DND-41 (cell line): Measurements from ENCODE around the gene DNAJC5.

Source experiments
- CTCF ChIP-seq: IDR thresholded peaks from 2 replicates; pipeline ENCODE4 v1.5.1; 2012; ENCODE audit warnings: borderline replicate concordance, low read length, moderate library complexity, mild to moderate bottlenecking; ENCODE audit not compliant: poor library complexity, severe bottlenecking; ENCODE audit errors: extremely low read depth
- EZH2 ChIP-seq: IDR thresholded peaks from 3 replicates; pipeline ENCODE4 v1.6.1; 2012; ENCODE audit warnings: borderline replicate concordance, low read depth, mild to moderate bottlenecking, moderate library complexity, low read length, inconsistent platforms; ENCODE audit not compliant: severe bottlenecking

- TF ChIP-seq CTCF, result no peak
- no peak for TF ChIP-seq EZH2
Observed at GRCh38 chr20:63876489-63877036, 18.4 kb upstream of the DNAJC5 start.
